Endodermal cell (in vitro differentiated cells): ENCODE measurements around the gene CELF2. TPM values are rescaled to one million over a fixed set of nuclear protein-coding genes. Genes with fewer than 3 reads are reported as not detected.

Source experiments
- DNase-seq: peaks from one replicate; pipeline ENCODE4 v3.0.0-alpha.2; 2017
- H3K27ac ChIP-seq: 2 replicates; pipeline ENCODE4 v1.5.1; 2013; ENCODE audit warnings: mild to moderate bottlenecking, low read depth, low read length, moderate library complexity
- H3K27me3 ChIP-seq: 2 replicates; pipeline ENCODE4 v1.6.1; 2013; ENCODE audit warnings: mild to moderate bottlenecking, low read length, moderate library complexity; ENCODE audit not compliant: insufficient read depth, control insufficient read depth, poor library complexity, severe bottlenecking
- H3K36me3 ChIP-seq: 2 replicates; pipeline ENCODE4 v1.7.0; 2013; ENCODE audit warnings: mild to moderate bottlenecking, low read length, moderate library complexity; ENCODE audit not compliant: control insufficient read depth, insufficient read depth
- H3K4me1 ChIP-seq: one replicate; pipeline ENCODE4 v1.7.0; 2013; ENCODE audit warnings: low read length; ENCODE audit not compliant: control insufficient read depth, insufficient read depth
- H3K4me3 ChIP-seq: 2 replicates; pipeline ENCODE4 v1.5.1; 2013; ENCODE audit warnings: mild to moderate bottlenecking, low read length, moderate library complexity
- H3K9ac ChIP-seq: 2 replicates; pipeline ENCODE4 v1.6.1; 2013; ENCODE audit warnings: mild to moderate bottlenecking, low read length, moderate library complexity; ENCODE audit not compliant: poor library complexity, severe bottlenecking; ENCODE audit errors: extremely low read depth
- H3K9me3 ChIP-seq: 2 replicates; pipeline ENCODE4 v1.6.1; 2013; ENCODE audit warnings: mild to moderate bottlenecking, low read length, moderate library complexity; ENCODE audit not compliant: control insufficient read depth
- H3K27ac Mint-ChIP-seq: 2 replicates; pipeline ENCODE4 v1.8.0; 2020; ENCODE audit warnings: mixed read lengths
- H3K27me3 Mint-ChIP-seq: 2 replicates; pipeline ENCODE4 v1.8.0; 2021; ENCODE audit warnings: mild to moderate bottlenecking, mixed read lengths; ENCODE audit not compliant: insufficient read depth
- H3K36me3 Mint-ChIP-seq: 2 replicates; pipeline ENCODE4 v1.8.0; 2020; ENCODE audit warnings: low read depth, mixed read lengths
- H3K4me1 Mint-ChIP-seq: 2 replicates; pipeline ENCODE4 v1.8.0; 2020; ENCODE audit warnings: mixed read lengths
- H3K4me3 Mint-ChIP-seq: 2 replicates; pipeline ENCODE4 v1.8.0; 2020; ENCODE audit warnings: mild to moderate bottlenecking, moderate library complexity, mixed read lengths
- H3K9me3 Mint-ChIP-seq: 2 replicates; pipeline ENCODE4 v1.8.0; 2020; ENCODE audit warnings: mild to moderate bottlenecking, mixed read lengths
- WGBS, 2 experiments: methylation state at CpG; one replicate each; pipeline versions ENCODE4 v1.1.5 to v1.1.7; 2013; ENCODE audit warnings: missing lambda C conversion rate in 2 of 2, mixed read lengths in 1 of 2; ENCODE audit not compliant: insufficient coverage in 1 of 2, insufficient read length in 1 of 2; 5-methylcytosine and 5-hydroxymethylcytosine counted together
- total RNA-seq, 2 donors: library from RNA; stranded (reverse); fragmentation: NEBNext Ultra II Directional in 1 of 2; extraction: Animal tissue kit (Norgen Biotek cat#: 25700) in 1 of 2; gene quantifications; 2 replicates in 1 of 2; 3 replicates in 1 of 2; pipeline ENCODE4 v1.2.1, GENCODE V29; 2021
- TF ChIP-seq, protein P1 (sequence below): fragments of 200-600 bp; sonication (generic); conservative IDR thresholded peaks from 2 replicates; pipeline ENCODE4 v1.5.0; 2021; ENCODE audit warnings: antibody characterized with exemption, mild to moderate bottlenecking

CELF2 gene
- total RNA-seq, 2 donors from 2014 or later: 79.9 to 96.1 TPM

DNA sequence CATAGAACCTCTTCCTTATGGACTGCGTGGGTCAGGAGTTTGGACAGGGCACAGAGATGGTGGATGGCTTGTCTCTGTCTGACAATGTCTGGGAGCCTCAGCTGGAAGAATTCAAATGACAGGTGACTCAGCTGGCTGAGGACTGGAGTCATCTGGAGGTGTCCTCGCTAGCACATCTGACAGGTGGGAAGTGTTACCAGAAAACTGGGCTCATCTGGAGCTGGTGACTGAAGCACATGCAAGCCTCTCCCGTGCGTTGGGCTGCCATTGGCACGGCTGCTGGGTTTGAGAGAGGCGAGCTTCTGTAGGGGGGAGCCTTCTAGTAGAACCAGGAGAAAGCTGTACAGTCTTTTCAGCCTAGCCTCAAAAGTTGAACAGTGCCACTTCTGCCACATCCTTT, 71.0 kb downstream of the CELF2 start:
- DNase-seq: no peak
- peaks cover 17% of the 10 kb centered on the region for H3K4me1 Mint-ChIP-seq
- WGBS, 2 experiments: 84 to 100% methylated on average over 2 to 6 of the region's 6 CpGs
- H3K9me3 ChIP-seq: no peaks in the 10 kb centered on the region
- H3K9me3 Mint-ChIP-seq: no peaks in the 10 kb centered on the region
- no peak overlapping the region for H3K9ac ChIP-seq
- H3K4me1 ChIP-seq: no peaks in the 10 kb centered on the region
- no peaks in the 10 kb centered on the region for H3K27me3 ChIP-seq
- TF ChIP-seq, protein P1, sequence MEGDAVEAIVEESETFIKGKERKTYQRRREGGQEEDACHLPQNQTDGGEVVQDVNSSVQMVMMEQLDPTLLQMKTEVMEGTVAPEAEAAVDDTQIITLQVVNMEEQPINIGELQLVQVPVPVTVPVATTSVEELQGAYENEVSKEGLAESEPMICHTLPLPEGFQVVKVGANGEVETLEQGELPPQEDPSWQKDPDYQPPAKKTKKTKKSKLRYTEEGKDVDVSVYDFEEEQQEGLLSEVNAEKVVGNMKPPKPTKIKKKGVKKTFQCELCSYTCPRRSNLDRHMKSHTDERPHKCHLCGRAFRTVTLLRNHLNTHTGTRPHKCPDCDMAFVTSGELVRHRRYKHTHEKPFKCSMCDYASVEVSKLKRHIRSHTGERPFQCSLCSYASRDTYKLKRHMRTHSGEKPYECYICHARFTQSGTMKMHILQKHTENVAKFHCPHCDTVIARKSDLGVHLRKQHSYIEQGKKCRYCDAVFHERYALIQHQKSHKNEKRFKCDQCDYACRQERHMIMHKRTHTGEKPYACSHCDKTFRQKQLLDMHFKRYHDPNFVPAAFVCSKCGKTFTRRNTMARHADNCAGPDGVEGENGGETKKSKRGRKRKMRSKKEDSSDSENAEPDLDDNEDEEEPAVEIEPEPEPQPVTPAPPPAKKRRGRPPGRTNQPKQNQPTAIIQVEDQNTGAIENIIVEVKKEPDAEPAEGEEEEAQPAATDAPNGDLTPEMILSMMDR: no peak
- H3K27ac ChIP-seq: no peak overlapping the region
- H3K4me3 Mint-ChIP-seq: no peak overlapping the region
- H3K4me3 ChIP-seq: no peak overlapping the region
- no peak overlapping the region for H3K27ac Mint-ChIP-seq
- no peaks in the 10 kb centered on the region for H3K27me3 Mint-ChIP-seq
- no peaks in the 10 kb centered on the region for H3K36me3 ChIP-seq
- H3K36me3 Mint-ChIP-seq: no peaks in the 10 kb centered on the region

DNA sequence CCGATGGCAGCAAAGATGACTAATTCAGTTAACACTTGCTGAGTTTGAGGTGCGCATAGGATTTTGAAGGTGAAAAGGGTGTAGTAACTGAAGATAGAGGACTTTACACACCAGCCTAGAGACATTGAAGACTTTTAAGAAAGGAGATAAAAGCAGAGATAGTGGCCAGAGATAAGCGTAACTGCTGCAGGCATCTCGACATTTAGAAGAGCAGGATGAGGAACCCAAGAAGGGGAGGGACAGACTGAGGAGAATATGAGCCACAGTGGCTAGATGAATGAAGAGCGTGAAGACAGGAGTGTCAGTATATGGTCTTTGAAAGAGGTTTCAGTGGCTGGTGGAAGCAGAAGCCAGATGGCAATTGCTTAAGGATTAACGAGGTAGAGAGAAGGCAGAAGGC, 71.6 kb downstream of the CELF2 start:
- Histone ChIP-seq H3K36me3 (no peaks in the 10 kb centered on the region), H3K9me3 (no peaks in the 10 kb centered on the region), H3K4me1 (no peaks in the 10 kb centered on the region), H3K27ac (no peak overlapping the region), H3K4me3 (no peak overlapping the region), H3K9ac (no peak overlapping the region), H3K27me3 (no peaks in the 10 kb centered on the region)
- Mint-ChIP-seq H3K4me1 (peaks cover 21% of the 10 kb centered on the region), H3K27ac (no peak overlapping the region), H3K9me3 (no peaks in the 10 kb centered on the region), H3K4me3 (no peak overlapping the region), H3K27me3 (no peaks in the 10 kb centered on the region), H3K36me3 (no peaks in the 10 kb centered on the region)
- 90 to 93% methylated on average over 4 to 6 of the region's 6 CpGs for WGBS, 2 experiments
- TF ChIP-seq, protein P1: no peak
- no peak for DNase-seq

DNA sequence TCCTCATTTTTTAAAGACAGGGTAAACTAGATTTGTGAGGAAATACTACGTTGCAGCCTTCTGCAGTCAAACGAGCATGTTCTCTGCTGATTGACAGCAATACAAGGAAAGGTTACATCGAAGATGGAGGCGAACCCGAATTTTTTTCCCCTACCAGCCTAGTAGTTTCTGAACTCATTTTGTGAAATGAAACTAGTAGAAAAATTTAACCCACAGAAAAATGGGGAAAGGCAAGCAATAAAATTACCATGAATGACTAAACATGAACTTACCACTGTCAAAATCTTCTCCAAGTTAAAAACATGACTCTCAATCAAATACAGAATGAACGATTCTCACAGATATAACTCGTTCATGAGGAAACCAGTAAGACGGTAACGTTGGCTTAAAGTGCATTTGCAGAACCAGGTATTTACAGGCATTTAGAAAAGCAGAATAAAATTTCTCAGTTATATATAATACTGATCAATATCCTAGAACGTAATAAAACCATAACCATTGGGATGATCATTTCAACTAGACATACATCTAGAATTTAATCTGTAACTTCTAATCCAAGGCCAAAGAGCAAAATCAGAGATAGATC, 73.9 kb downstream of the CELF2 start:
- H3K4me1 Mint-ChIP-seq: peaks cover 37% of the 10 kb centered on the region
- H3K27ac Mint-ChIP-seq: no peak overlapping the region
- no peak overlapping the region for H3K4me3 Mint-ChIP-seq
- no peak overlapping the region for H3K4me3 ChIP-seq
- no peak overlapping the region for H3K9ac ChIP-seq
- H3K9me3 Mint-ChIP-seq: no peaks in the 10 kb centered on the region
- no peaks in the 10 kb centered on the region for H3K27me3 ChIP-seq
- no peaks in the 10 kb centered on the region for H3K27me3 Mint-ChIP-seq
- H3K27ac ChIP-seq: no peak overlapping the region
- peaks cover 7% of the 10 kb centered on the region for H3K4me1 ChIP-seq
- 94 to 100% methylated on average over 8 to 10 of the region's 10 CpGs for WGBS, 2 experiments
- H3K36me3 ChIP-seq: no peaks in the 10 kb centered on the region
- TF ChIP-seq, protein P1: no peak
- no peaks in the 10 kb centered on the region for H3K36me3 Mint-ChIP-seq
- DNase-seq: no peak
- no peaks in the 10 kb centered on the region for H3K9me3 ChIP-seq
